KMS-11 (cell line): ENCODE data around the gene ADGRF1.

Source experiments
- H2AFZ ChIP-seq: fragments of 200-600 bp; sonication (generic); 2 replicates; pipeline ENCODE4 v1.6.1; 2016; ENCODE audit warnings: antibody characterized with exemption, mixed run types, low read depth
- H3K27ac ChIP-seq: fragments of 200-600 bp; sonication (generic); 2 replicates; pipeline ENCODE4 v1.6.1; 2016; ENCODE audit warnings: mild to moderate bottlenecking, mixed run types
- H3K27me3 ChIP-seq: fragments of 200-600 bp; sonication (generic); 2 replicates; pipeline ENCODE4 v1.6.1; 2017; ENCODE audit warnings: mild to moderate bottlenecking, low read depth, mixed run types, moderate library complexity; ENCODE audit not compliant: insufficient read depth
- H3K36me3 ChIP-seq: fragments of 200-600 bp; sonication (generic); 2 replicates; pipeline ENCODE4 v1.6.1; 2017; ENCODE audit warnings: mild to moderate bottlenecking, mixed run types; ENCODE audit not compliant: insufficient read depth
- H3K4me1 ChIP-seq: fragments of 200-600 bp; sonication (generic); 2 replicates; pipeline ENCODE4 v1.6.1; 2016; ENCODE audit warnings: mild to moderate bottlenecking, low read depth, mixed run types; ENCODE audit not compliant: poor library complexity, severe bottlenecking
- H3K4me2 ChIP-seq: fragments of 200-600 bp; sonication (generic); 2 replicates; pipeline ENCODE4 v1.7.0; 2016; ENCODE audit warnings: mild to moderate bottlenecking, mixed run types
- H3K4me3 ChIP-seq: fragments of 200-600 bp; sonication (generic); IDR thresholded peaks from 2 replicates; pipeline ENCODE4 v1.6.1; 2017; ENCODE audit warnings: low read depth, low read length, mixed read lengths; ENCODE audit not compliant: insufficient read depth
- H3K79me2 ChIP-seq: fragments of 200-600 bp; sonication (generic); 2 replicates; pipeline ENCODE4 v1.6.1; 2016; ENCODE audit warnings: low read depth, mixed run types; ENCODE audit not compliant: insufficient read depth
- H3K9ac ChIP-seq: fragments of 200-600 bp; sonication (generic); 2 replicates; pipeline ENCODE4 v1.6.1; 2016; ENCODE audit warnings: mild to moderate bottlenecking, mixed run types
- H4K20me1 ChIP-seq: fragments of 200-600 bp; sonication (generic); 2 replicates; pipeline ENCODE4 v1.6.1; 2016; ENCODE audit warnings: mild to moderate bottlenecking, mixed run types; ENCODE audit not compliant: insufficient read depth
- CTCF ChIP-seq: fragments of 200-600 bp; sonication (generic); conservative IDR thresholded peaks from 2 replicates; pipeline ENCODE4 v1.6.1; 2017; ENCODE audit warnings: low read depth, mild to moderate bottlenecking, antibody characterized with exemption, low read length, moderate library complexity, mixed read lengths

The ADGRF1 gene

GRCh38 chr6:47007657-47008396, 34.3 kb downstream of the ADGRF1 start:
- no peak overlapping the region for H3K9ac ChIP-seq
- H3K79me2 ChIP-seq, result no peaks in the 10 kb centered on the region
- H3K4me1 ChIP-seq, result no peaks in the 10 kb centered on the region
- H3K27ac ChIP-seq, result no peak overlapping the region
- H3K36me3 ChIP-seq, result no peaks in the 10 kb centered on the region
- H3K4me3 ChIP-seq, result no peak overlapping the region
- H3K4me2 ChIP-seq, result no peak overlapping the region
- H2AFZ ChIP-seq, result no peak overlapping the region
- TF ChIP-seq CTCF, result no peak
- H4K20me1 ChIP-seq, result no peaks in the 10 kb centered on the region
- H3K27me3 ChIP-seq, result no peaks in the 10 kb centered on the region

- TF ChIP-seq CTCF, result no peak
- Histone ChIP-seq H4K20me1 (no peaks in the 10 kb centered on the region), H3K4me1 (no peaks in the 10 kb centered on the region), H3K9ac (no peak overlapping the region), H3K27ac (no peak overlapping the region), H3K27me3 (no peaks in the 10 kb centered on the region), H2AFZ (no peak overlapping the region), H3K36me3 (no peaks in the 10 kb centered on the region), H3K4me3 (no peak overlapping the region), H3K79me2 (no peaks in the 10 kb centered on the region), H3K4me2 (no peak overlapping the region)
Measured at GRCh38 chr6:47005486-47005885, 36.6 kb downstream of the ADGRF1 start.

- no peaks in the 10 kb centered on the region for H3K36me3 ChIP-seq
- H3K4me2 ChIP-seq, result no peak overlapping the region
- no peak overlapping the region for H2AFZ ChIP-seq
- H3K27me3 ChIP-seq, result no peaks in the 10 kb centered on the region
- H3K27ac ChIP-seq, result no peak overlapping the region
- no peak overlapping the region for H3K4me3 ChIP-seq
- H3K4me1 ChIP-seq, result no peaks in the 10 kb centered on the region
- no peaks in the 10 kb centered on the region for H3K79me2 ChIP-seq
- no peak overlapping the region for H3K9ac ChIP-seq
- no peaks in the 10 kb centered on the region for H4K20me1 ChIP-seq
- TF ChIP-seq CTCF, result no peak
Measured at GRCh38 chr6:47004463-47004862, 37.7 kb downstream of the ADGRF1 start.

GRCh38 chr6:47000842-47001241, 41.3 kb downstream of the ADGRF1 start:
- Histone ChIP-seq H3K27ac (no peak overlapping the region), H3K9ac (no peak overlapping the region), H4K20me1 (no peaks in the 10 kb centered on the region), H3K36me3 (no peaks in the 10 kb centered on the region), H3K4me1 (no peaks in the 10 kb centered on the region), H3K4me2 (no peak overlapping the region), H3K79me2 (no peaks in the 10 kb centered on the region), H3K27me3 (no peaks in the 10 kb centered on the region), H2AFZ (no peak overlapping the region), H3K4me3 (no peak overlapping the region)
- TF ChIP-seq CTCF, result no peak
